ENCODE data around the gene GOLGA7B. TPM values are rescaled to one million over a fixed set of nuclear protein-coding genes. Genes with fewer than 3 reads are reported as not detected.

GOLGA7B gene
- total and polyA plus RNA-seq, 2 donors (not counting 1 experiment from before 2014, with no cell fraction given): 0.01 TPM; not detected in 1

GRCh38 chr10:97852277-97852676, 2.6 kb downstream of the GOLGA7B start:
- Histone ChIP-seq H3K9me3 (ENCODE audit: control extremely low read depth in 1 of 3, control insufficient read depth in 2 of 3, insufficient read depth in 1 of 3, low read length in 2 of 3) (peaks cover 0 to 3% (median 0%) of the 10 kb centered on the region in 3 donors), H3K4me3 (ENCODE audit: control extremely low read depth in 1 of 5, extremely low read depth in 1 of 5, insufficient read depth in 1 of 5, low read depth in 2 of 5, low read length in 4 of 5) (no peak overlapping the region), H3K9ac (ENCODE audit: low read length) (no peak overlapping the region), H4K20me1 (ENCODE audit: control insufficient read depth, insufficient read depth, low read length, poor library complexity, severe bottlenecking) (no peaks in the 10 kb centered on the region), H3K79me2 (ENCODE audit: control insufficient read depth, insufficient read depth, low read length) (no peaks in the 10 kb centered on the region), H3K4me1 (ENCODE audit: control insufficient read depth in 2 of 2, insufficient read depth in 2 of 2, low read length in 2 of 2) (peaks cover 13 to 25% of the 10 kb centered on the region in 2 donors), H3K27me3 (replicated peaks in 1 of 4; ENCODE audit: control extremely low read depth in 1 of 4, control insufficient read depth in 3 of 4, insufficient read depth in 4 of 4, low read length in 3 of 4) (peaks cover 0 to 35% (median 17%) of the 10 kb centered on the region in 4 experiments), H3K27ac (ENCODE audit: low read length in 2 of 2) (no peak overlapping the region), H3K36me3 (replicated peaks in 1 of 2; ENCODE audit: control extremely low read depth in 1 of 2, control insufficient read depth in 1 of 2, extremely low read depth in 1 of 2, insufficient read depth in 2 of 2, low read length in 1 of 2) (no peaks in the 10 kb centered on the region), H3K4me2 (replicated peaks; ENCODE audit: low read depth, low read length, poor library complexity, severe bottlenecking) (no peak overlapping the region), H2AFZ (ENCODE audit: insufficient read depth, low read depth, low read length, poor library complexity, severe bottlenecking) (no peak overlapping the region)
- no peak overlapping the region for H3K27ac Mint-ChIP-seq
- H3K27me3 Mint-ChIP-seq: peaks cover 37% of the 10 kb centered on the region
- CTCF ChIA-PET: no interaction called here
- no peak for DNase-seq
- peaks cover 10% of the 10 kb centered on the region for H3K4me1 Mint-ChIP-seq
- intact Hi-C loops (cut with micrococcal nuclease): no loop called here
- POLR2A ChIA-PET: no interaction called here
- ATAC-seq (ENCODE audit: low read depth): no peak
- TF ChIP-seq CTCF (IDR thresholded peaks at IDR 0.05): no peak
- TF ChIP-seq EZH2 (IDR thresholded peaks at IDR 0.05; ENCODE audit: borderline replicate concordance, insufficient read depth, low read depth, low read length, poor library complexity, severe bottlenecking): no peak
- 71% methylated on average over 3 of the region's 3 CpGs for WGBS (ENCODE audit: insufficient coverage)
- H3K4me3 Mint-ChIP-seq: no peak overlapping the region
- H3K9me3 Mint-ChIP-seq (ENCODE audit: insufficient read depth): no peaks in the 10 kb centered on the region

GRCh38 chr10:97852840-97853405, 3.3 kb downstream of the GOLGA7B start:
- POLR2A ChIA-PET: no interaction called here
- H3K4me1 Mint-ChIP-seq: peaks cover 10% of the 10 kb centered on the region

More at GRCh38 chr10:97852840-97853405, 3.3 kb downstream of the GOLGA7B start:
- H3K4me2 ChIP-seq (replicated peaks; ENCODE audit: low read depth, low read length, poor library complexity, severe bottlenecking): no peak overlapping the region
- H3K4me3 ChIP-seq (ENCODE audit: control extremely low read depth in 1 of 5, extremely low read depth in 1 of 5, insufficient read depth in 1 of 5, low read depth in 2 of 5, low read length in 4 of 5): no peak overlapping the region
- H3K36me3 ChIP-seq (replicated peaks in 1 of 2; ENCODE audit: control extremely low read depth in 1 of 2, control insufficient read depth in 1 of 2, extremely low read depth in 1 of 2, insufficient read depth in 2 of 2, low read length in 1 of 2): no peaks in the 10 kb centered on the region
- CTCF ChIA-PET: no interaction called here
- no peak for TF ChIP-seq CTCF (IDR thresholded peaks at IDR 0.05)
- H3K9ac ChIP-seq (ENCODE audit: low read length): no peak overlapping the region
- H3K4me1 ChIP-seq (ENCODE audit: control insufficient read depth in 2 of 2, insufficient read depth in 2 of 2, low read length in 2 of 2): peaks cover 13 to 25% of the 10 kb centered on the region in 2 donors
- Mint-ChIP-seq H3K27me3 (peaks cover 39% of the 10 kb centered on the region), H3K9me3 (ENCODE audit: insufficient read depth) (no peaks in the 10 kb centered on the region), H3K4me3 (no peak overlapping the region), H3K27ac (no peak overlapping the region)
- peaks cover 0 to 3% (median 0%) of the 10 kb centered on the region in 3 donors for H3K9me3 ChIP-seq (ENCODE audit: control extremely low read depth in 1 of 3, control insufficient read depth in 2 of 3, insufficient read depth in 1 of 3, low read length in 2 of 3)
- no peaks in the 10 kb centered on the region for H3K79me2 ChIP-seq (ENCODE audit: control insufficient read depth, insufficient read depth, low read length)
- intact Hi-C loops (cut with micrococcal nuclease): no loop called here
- no peak for DNase-seq
- H4K20me1 ChIP-seq (ENCODE audit: control insufficient read depth, insufficient read depth, low read length, poor library complexity, severe bottlenecking): no peaks in the 10 kb centered on the region
- no peak overlapping the region for H2AFZ ChIP-seq (ENCODE audit: insufficient read depth, low read depth, low read length, poor library complexity, severe bottlenecking)
- ATAC-seq (ENCODE audit: low read depth): no peak
- H3K27me3 ChIP-seq (replicated peaks in 1 of 4; ENCODE audit: control extremely low read depth in 1 of 4, control insufficient read depth in 3 of 4, insufficient read depth in 4 of 4, low read length in 3 of 4): peaks cover 0 to 35% (median 17%) of the 10 kb centered on the region in 4 experiments
- WGBS (ENCODE audit: insufficient coverage): 100% methylated on average over 2 of the region's 4 CpGs
- no peak overlapping the region for H3K27ac ChIP-seq (ENCODE audit: low read length in 2 of 2)

Data from B cell (primary cell).